ENCODE data around the gene COG8.
"Not testable (repeated sequence)": the region's sequence is repeated elsewhere in the genome, so short reads cannot be mapped to it uniquely, and the experiment has no call there.

COG8 gene

DNA sequence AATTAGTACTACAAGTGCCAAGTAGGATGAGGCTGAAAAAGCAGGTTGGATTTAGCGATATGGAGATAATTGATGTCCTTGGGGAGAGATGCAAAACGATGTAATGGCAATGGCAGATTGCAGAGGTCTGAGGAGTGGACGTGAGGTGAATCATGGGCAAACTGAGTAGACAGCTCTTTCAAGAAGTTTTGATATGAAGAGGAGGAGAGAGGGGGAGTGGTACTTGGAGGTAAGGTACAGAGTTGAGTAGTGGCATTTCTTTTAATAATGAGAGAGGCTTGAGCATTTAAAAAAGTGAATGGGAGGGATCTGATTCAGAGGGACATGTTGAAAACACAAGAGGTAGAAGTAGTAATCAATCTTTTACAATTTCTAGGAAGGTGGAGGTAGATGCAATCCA is 46.0 kb downstream of the COG8 start:
- no peak for DNase-seq (ENCODE audit: low read depth in 1 of 2, low spot score in 1 of 2)

DNA sequence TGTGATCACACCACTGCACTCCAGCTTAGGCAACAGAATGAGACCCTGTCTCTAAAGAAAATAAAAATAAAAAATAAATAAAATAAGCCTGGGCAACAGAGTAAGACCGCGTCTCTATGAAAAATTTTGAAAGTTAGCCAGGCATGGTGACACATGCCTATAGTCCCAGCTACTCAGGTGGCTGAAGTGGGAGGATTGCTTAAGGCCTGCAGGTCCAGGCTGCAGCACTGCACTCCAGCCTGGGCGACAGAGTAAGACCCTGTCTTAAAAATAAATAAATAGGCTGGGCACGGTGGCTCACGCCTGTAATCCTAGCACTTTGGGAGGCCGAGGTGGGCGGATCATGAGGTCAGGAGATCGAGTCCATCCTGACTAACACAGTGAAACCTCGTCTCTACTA is 47.7 kb downstream of the COG8 start:
- DNase-seq (ENCODE audit: low read depth in 1 of 2, low spot score in 1 of 2), result not testable (repeated sequence)

- no peak for DNase-seq (ENCODE audit: low read depth in 1 of 2, low spot score in 1 of 2)
Measured at GRCh38 chr16:69286941-69287713, 52.2 kb downstream of the COG8 start.

GRCh38 chr16:69285240-69285639 is 54.1 kb downstream of the COG8 start:
- DNase-seq (ENCODE audit: low read depth in 1 of 2, low spot score in 1 of 2), result no peak

DNA sequence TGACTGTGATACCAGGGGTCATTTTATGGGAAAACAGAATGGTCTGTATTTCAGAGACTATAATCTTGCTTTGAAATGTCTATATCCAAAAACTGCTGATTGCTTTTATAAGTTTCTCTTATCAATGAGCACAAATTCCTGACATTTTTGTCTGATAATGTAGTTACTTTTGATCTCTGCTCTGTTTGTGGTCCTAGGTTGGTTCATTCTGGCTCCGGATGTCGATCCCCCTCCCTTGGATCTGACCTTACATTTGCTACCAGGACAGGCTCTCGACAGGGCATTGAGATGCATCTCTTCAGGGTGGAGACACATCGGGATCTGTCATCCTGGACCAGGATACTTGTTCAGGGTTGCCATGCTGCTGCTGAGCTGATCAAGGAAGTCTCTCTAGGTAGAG is 55.5 kb downstream of the COG8 start:
- no peak for DNase-seq (ENCODE audit: low read depth in 1 of 2, low spot score in 1 of 2)

GRCh38 chr16:69277413-69277812 is 62.0 kb downstream of the COG8 start:
- no peak for DNase-seq (ENCODE audit: low read depth in 1 of 2, low spot score in 1 of 2)

Measured in activated T-helper 1 cell treated with anti-CD3 and anti-CD28 coated beads, Interleukin-2, amount 50 U/mL, for 16 hours (primary cell).